ENCODE data around the gene SHQ1.

- TF ChIP-seq GABPB1 (CRISPR knock-in tag; IDR thresholded peaks at IDR 0.05) (no peak), ZBTB33 (CRISPR knock-in tag; IDR thresholded peaks at IDR 0.05) (no peak), E2F3 (CRISPR knock-in tag; IDR thresholded peaks at IDR 0.05) (no peak), KLF16 (IDR thresholded peaks at IDR 0.05) (no peak), NFRKB (IDR thresholded peaks at IDR 0.05; ENCODE audit: low read depth) (no peak), USF2 (CRISPR knock-in tag; IDR thresholded peaks at IDR 0.05) (no peak), POLR2AphosphoS5 (IDR thresholded peaks at IDR 0.05; ENCODE audit: control insufficient read depth, insufficient read depth, low read depth, low read length) (no peak), KLF6 (CRISPR knock-in tag; IDR thresholded peaks at IDR 0.05; ENCODE audit: borderline replicate concordance) (no peak), ZC3H8 (IDR thresholded peaks at IDR 0.05) (no peak), SMC3 (conservative IDR thresholded peaks at IDR 0.05; ENCODE audit: insufficient read depth, low read depth, low read length) (no peak)
- TF ChIP-seq, protein P1, sequence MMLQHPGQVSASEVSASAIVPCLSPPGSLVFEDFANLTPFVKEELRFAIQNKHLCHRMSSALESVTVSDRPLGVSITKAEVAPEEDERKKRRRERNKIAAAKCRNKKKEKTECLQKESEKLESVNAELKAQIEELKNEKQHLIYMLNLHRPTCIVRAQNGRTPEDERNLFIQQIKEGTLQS (IDR thresholded peaks at IDR 0.05): no peak
- TF ChIP-seq, protein P1 (CRISPR knock-in tag; conservative IDR thresholded peaks at IDR 0.05): no peak
- TF ChIP-seq, protein P2, sequence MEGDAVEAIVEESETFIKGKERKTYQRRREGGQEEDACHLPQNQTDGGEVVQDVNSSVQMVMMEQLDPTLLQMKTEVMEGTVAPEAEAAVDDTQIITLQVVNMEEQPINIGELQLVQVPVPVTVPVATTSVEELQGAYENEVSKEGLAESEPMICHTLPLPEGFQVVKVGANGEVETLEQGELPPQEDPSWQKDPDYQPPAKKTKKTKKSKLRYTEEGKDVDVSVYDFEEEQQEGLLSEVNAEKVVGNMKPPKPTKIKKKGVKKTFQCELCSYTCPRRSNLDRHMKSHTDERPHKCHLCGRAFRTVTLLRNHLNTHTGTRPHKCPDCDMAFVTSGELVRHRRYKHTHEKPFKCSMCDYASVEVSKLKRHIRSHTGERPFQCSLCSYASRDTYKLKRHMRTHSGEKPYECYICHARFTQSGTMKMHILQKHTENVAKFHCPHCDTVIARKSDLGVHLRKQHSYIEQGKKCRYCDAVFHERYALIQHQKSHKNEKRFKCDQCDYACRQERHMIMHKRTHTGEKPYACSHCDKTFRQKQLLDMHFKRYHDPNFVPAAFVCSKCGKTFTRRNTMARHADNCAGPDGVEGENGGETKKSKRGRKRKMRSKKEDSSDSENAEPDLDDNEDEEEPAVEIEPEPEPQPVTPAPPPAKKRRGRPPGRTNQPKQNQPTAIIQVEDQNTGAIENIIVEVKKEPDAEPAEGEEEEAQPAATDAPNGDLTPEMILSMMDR (IDR thresholded peaks at IDR 0.05 in 2 of 3, conservative IDR thresholded peaks at IDR 0.05 in 1 of 3; ENCODE audit: insufficient read depth in 2 of 3, low read depth in 1 of 3, low read length in 3 of 3): no peak
- TF ChIP-seq, protein P3, sequence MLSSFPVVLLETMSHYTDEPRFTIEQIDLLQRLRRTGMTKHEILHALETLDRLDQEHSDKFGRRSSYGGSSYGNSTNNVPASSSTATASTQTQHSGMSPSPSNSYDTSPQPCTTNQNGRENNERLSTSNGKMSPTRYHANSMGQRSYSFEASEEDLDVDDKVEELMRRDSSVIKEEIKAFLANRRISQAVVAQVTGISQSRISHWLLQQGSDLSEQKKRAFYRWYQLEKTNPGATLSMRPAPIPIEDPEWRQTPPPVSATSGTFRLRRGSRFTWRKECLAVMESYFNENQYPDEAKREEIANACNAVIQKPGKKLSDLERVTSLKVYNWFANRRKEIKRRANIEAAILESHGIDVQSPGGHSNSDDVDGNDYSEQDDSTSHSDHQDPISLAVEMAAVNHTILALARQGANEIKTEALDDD (IDR thresholded peaks at IDR 0.05): no peak
Measured at GRCh38 chr3:72862314-72863090, 14.3 kb upstream of the SHQ1 start.
